GM12874 (cell line): ENCODE data around the gene BASP1.

Source experiments
- CTCF ChIP-seq: IDR thresholded peaks from 2 replicates; pipeline ENCODE4 v1.5.1; 2011; ENCODE audit warnings: low read depth, mild to moderate bottlenecking, control low read depth, low read length, moderate library complexity; ENCODE audit not compliant: insufficient read depth

Gene BASP1

DNA sequence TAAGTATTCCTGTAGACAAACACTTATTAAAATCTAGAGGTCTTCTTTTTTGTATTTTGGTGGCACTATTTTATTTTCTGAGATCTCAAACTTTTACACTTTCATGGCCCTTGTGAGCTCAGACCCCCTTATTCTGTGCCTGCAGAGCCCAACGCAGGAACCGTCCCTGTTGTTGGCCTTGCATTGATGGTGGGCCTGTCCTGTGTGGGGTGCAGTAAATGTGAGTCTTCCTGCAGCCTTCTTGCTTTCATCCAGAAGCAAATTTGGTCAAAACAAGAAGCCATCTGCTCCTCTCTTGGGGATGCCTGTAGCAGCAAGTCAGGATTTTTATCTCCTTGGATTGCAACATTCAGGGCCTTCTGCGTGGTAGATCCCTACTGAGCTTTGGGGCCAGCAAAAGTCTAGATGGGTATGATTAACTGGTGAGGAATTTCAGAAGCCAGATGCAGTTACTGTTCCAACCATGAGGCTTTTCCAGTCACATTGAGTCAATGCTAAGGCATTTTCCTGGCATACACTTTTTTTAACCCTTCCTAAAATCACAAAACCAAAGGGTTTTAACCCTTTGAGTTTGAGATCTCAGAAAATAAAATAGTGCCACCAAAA, 31.7 kb downstream of the BASP1 start:
- no peak for TF ChIP-seq CTCF

GRCh38 chr5:17252543-17252942, 35.1 kb downstream of the BASP1 start:
- no peak for TF ChIP-seq CTCF

- TF ChIP-seq CTCF: no peak
These were observed 38.1 kb downstream of the BASP1 start for GRCh38 chr5:17255471-17256021.

GRCh38 chr5:17256171-17256570, 38.7 kb downstream of the BASP1 start:
- TF ChIP-seq CTCF: no peak

DNA sequence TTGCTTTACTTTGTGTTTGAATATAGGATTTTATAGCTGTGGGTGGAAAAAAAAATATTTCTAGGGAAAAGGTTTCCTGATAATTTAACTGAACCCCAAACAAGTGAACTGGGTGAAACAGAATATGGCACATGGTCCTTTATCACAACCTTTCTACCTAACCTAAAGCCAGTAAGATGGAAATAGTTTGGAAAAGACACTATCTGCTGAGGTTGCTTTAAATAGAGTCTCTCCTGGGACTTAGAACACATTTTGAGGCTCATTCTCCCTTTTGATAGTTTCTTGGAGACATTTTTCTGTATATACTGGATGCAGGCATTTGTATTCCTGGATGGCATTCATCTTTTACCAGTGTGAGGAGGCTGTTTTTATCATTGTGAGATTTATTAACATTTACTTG, 39.4 kb downstream of the BASP1 start:
- TF ChIP-seq CTCF: no peak

- TF ChIP-seq CTCF: no peak
These were observed 40.4 kb downstream of the BASP1 start for GRCh38 chr5:17257705-17258273.

- TF ChIP-seq CTCF: no peak
These were observed 41.0 kb downstream of the BASP1 start for GRCh38 chr5:17258431-17258830.
